ENCODE results near the gene ESRRB.

The ESRRB gene

GRCh38 chr14:76491172-76491930 lies 115.4 kb downstream of the ESRRB start (continued):
- TF ChIP-seq POU6F1 (CRISPR knock-in tag; IDR thresholded peaks at IDR 0.05; ENCODE audit: borderline replicate concordance, low read depth) (no peak), BACH2 (CRISPR knock-in tag; IDR thresholded peaks at IDR 0.05; ENCODE audit: borderline replicate concordance) (no peak)

GRCh38 chr14:76495983-76496382 lies 120.0 kb downstream of the ESRRB start:
- TF ChIP-seq ARNTL (CRISPR knock-in tag; IDR thresholded peaks at IDR 0.05; ENCODE audit: borderline replicate concordance, low read depth) (no peak), ZFP30 (CRISPR knock-in tag; IDR thresholded peaks at IDR 0.05) (no peak), TCF4 (CRISPR knock-in tag; IDR thresholded peaks at IDR 0.05; ENCODE audit: borderline replicate concordance) (no peak), PPARA (CRISPR knock-in tag; IDR thresholded peaks at IDR 0.05; ENCODE audit: borderline replicate concordance) (no peak), ZNF8 (CRISPR knock-in tag; IDR thresholded peaks at IDR 0.05) (no peak), ZFP3 (CRISPR knock-in tag; IDR thresholded peaks at IDR 0.05) (no peak), ISL1 (CRISPR knock-in tag; IDR thresholded peaks at IDR 0.05) (no peak), CREB5 (CRISPR knock-in tag; IDR thresholded peaks at IDR 0.05; ENCODE audit: low read depth) (no peak), CSDC2 (CRISPR knock-in tag; IDR thresholded peaks at IDR 0.05) (no peak), ZC3H10 (CRISPR knock-in tag; IDR thresholded peaks at IDR 0.05) (no peak), BACH2 (CRISPR knock-in tag; IDR thresholded peaks at IDR 0.05; ENCODE audit: borderline replicate concordance) (no peak), ESRRG (CRISPR knock-in tag; IDR thresholded peaks at IDR 0.05) (no peak), CSRNP3 (CRISPR knock-in tag; IDR thresholded peaks at IDR 0.05) (no peak), POU6F1 (CRISPR knock-in tag; IDR thresholded peaks at IDR 0.05; ENCODE audit: borderline replicate concordance, low read depth) (no peak), RARB (CRISPR knock-in tag; IDR thresholded peaks at IDR 0.05) (no peak), TOX (CRISPR knock-in tag; IDR thresholded peaks at IDR 0.05; ENCODE audit: borderline replicate concordance) (no peak)
- ATAC-seq = no peak

- TF ChIP-seq ISL1 (CRISPR knock-in tag; IDR thresholded peaks at IDR 0.05) (no peak), ESRRG (CRISPR knock-in tag; IDR thresholded peaks at IDR 0.05) (no peak), ZNF565 (CRISPR knock-in tag; conservative IDR thresholded peaks at IDR 0.05; ENCODE audit: low read depth) (no peak), BACH2 (CRISPR knock-in tag; IDR thresholded peaks at IDR 0.05; ENCODE audit: borderline replicate concordance) (no peak), PATZ1 (CRISPR knock-in tag; IDR thresholded peaks at IDR 0.05; ENCODE audit: borderline replicate concordance) (no peak), TSHZ2 (CRISPR knock-in tag; IDR thresholded peaks at IDR 0.05) (no peak), ARNTL (CRISPR knock-in tag; IDR thresholded peaks at IDR 0.05; ENCODE audit: borderline replicate concordance, low read depth) (no peak), ZNF8 (CRISPR knock-in tag; IDR thresholded peaks at IDR 0.05) (no peak), TCF4 (CRISPR knock-in tag; IDR thresholded peaks at IDR 0.05; ENCODE audit: borderline replicate concordance) (no peak), ZFP3 (CRISPR knock-in tag; IDR thresholded peaks at IDR 0.05) (no peak), ZFP30 (CRISPR knock-in tag; IDR thresholded peaks at IDR 0.05) (no peak), SNAI2 (CRISPR knock-in tag; IDR thresholded peaks at IDR 0.05) (no peak), ZC3H10 (CRISPR knock-in tag; IDR thresholded peaks at IDR 0.05) (no peak), CREB5 (CRISPR knock-in tag; IDR thresholded peaks at IDR 0.05; ENCODE audit: low read depth) (no peak), CSRNP3 (CRISPR knock-in tag; IDR thresholded peaks at IDR 0.05) (no peak), ZNF70 (CRISPR knock-in tag; IDR thresholded peaks at IDR 0.05) (no peak), RARB (CRISPR knock-in tag; IDR thresholded peaks at IDR 0.05) (no peak), TOX (CRISPR knock-in tag; IDR thresholded peaks at IDR 0.05; ENCODE audit: borderline replicate concordance) (no peak)
- ATAC-seq = no peak
Observed at GRCh38 chr14:76496595-76496994, 120.7 kb downstream of the ESRRB start.
